HG03103 (cell line): Measurements from ENCODE around the gene GAA.

Experiments used
- ATAC-seq: cut with Tn5 transposase; IDR thresholded peaks from one replicate; pipeline ENCODE4 v1.9.1; 2021; ENCODE audit warnings: low read depth; ENCODE audit not compliant: unreplicated experiment

GAA gene

GRCh38 chr17:80101011-80101945 lies at the start of gene GAA:
TSS of gene GAA (plus strand) at chr17:80101581. CDS start at chr17:80104587, 3,006 bp downstream.
- peak; percentile 54 for ATAC-seq

GRCh38 chr17:80051681-80052080 lies 49.7 kb upstream of the GAA start:
- ATAC-seq: no peak

GRCh38 chr17:80053102-80053501 lies 48.3 kb upstream of the GAA start:
- no peak for ATAC-seq

GRCh38 chr17:80055597-80055996 lies 45.8 kb upstream of the GAA start:
- no peak for ATAC-seq

GRCh38 chr17:80058311-80058955 lies 42.9 kb upstream of the GAA start:
- no peak for ATAC-seq

GRCh38 chr17:80060644-80061043 lies 40.7 kb upstream of the GAA start:
- no peak for ATAC-seq

- ATAC-seq: no peak
These were observed 40.0 kb upstream of the GAA start for GRCh38 chr17:80061421-80061820.

GRCh38 chr17:80063830-80064585 lies 37.4 kb upstream of the GAA start:
- ATAC-seq: no peak

GRCh38 chr17:80064696-80065095 lies 36.7 kb upstream of the GAA start:
- no peak for ATAC-seq

- ATAC-seq: no peak
These were observed 35.8 kb upstream of the GAA start for GRCh38 chr17:80065478-80066170.

GRCh38 chr17:80067393-80067986 lies 33.9 kb upstream of the GAA start:
- no peak for ATAC-seq

- no peak for ATAC-seq
These were observed 32.8 kb upstream of the GAA start for GRCh38 chr17:80068301-80069222.

- ATAC-seq: no peak
These were observed 30.8 kb upstream of the GAA start for GRCh38 chr17:80070375-80071115.

- no peak for ATAC-seq
These were observed 30.1 kb upstream of the GAA start for GRCh38 chr17:80071116-80071841.

- no peak for ATAC-seq
These were observed 29.0 kb upstream of the GAA start for GRCh38 chr17:80072410-80072809.

GRCh38 chr17:80080081-80080480 lies 21.3 kb upstream of the GAA start:
- no peak for ATAC-seq

- no peak for ATAC-seq
These were observed 19.8 kb upstream of the GAA start for GRCh38 chr17:80081596-80081995.
